ENCODE data around the gene PRKAR2B.

PRKAR2B gene

GRCh38 chr7:107017965-107018719 is 26.4 kb upstream of the PRKAR2B start:
- Mint-ChIP-seq H3K36me3 (ENCODE audit: low read depth) (no peaks in the 10 kb centered on the region), H3K9me3 (no peaks in the 10 kb centered on the region), H3K4me3 (no peak overlapping the region), H3K4me1 (ENCODE audit: low read depth) (no peaks in the 10 kb centered on the region), H3K27me3 (ENCODE audit: low read depth) (no peaks in the 10 kb centered on the region), H3K27ac (no peak overlapping the region)

GRCh38 chr7:107020400-107020799 is 24.1 kb upstream of the PRKAR2B start:
- no peak overlapping the region for H3K27ac Mint-ChIP-seq
- H3K4me1 Mint-ChIP-seq (ENCODE audit: low read depth): no peaks in the 10 kb centered on the region
- H3K27me3 Mint-ChIP-seq (ENCODE audit: low read depth): no peaks in the 10 kb centered on the region
- no peaks in the 10 kb centered on the region for H3K36me3 Mint-ChIP-seq (ENCODE audit: low read depth)
- no peak overlapping the region for H3K4me3 Mint-ChIP-seq
- H3K9me3 Mint-ChIP-seq: no peaks in the 10 kb centered on the region

DNA sequence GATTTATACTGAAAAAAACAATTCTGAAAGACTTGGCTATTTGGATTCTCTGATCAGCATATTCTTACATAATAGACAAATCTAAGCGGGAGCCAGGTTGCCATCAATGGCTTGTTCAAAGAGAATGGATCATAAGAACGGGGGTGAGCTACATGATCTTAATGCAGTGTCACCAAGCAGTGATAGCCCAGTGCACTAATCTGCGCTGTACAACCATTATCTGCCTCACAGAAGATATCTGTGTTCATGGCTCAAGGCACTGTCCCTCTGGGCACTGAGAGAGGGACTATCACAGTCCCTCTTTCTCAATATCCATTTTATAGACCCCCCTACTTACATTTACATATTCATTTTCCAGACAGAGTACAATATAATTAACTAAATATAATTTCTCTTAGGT is 22.9 kb upstream of the PRKAR2B start:
- Mint-ChIP-seq H3K27me3 (ENCODE audit: low read depth) (no peaks in the 10 kb centered on the region), H3K9me3 (no peaks in the 10 kb centered on the region), H3K36me3 (ENCODE audit: low read depth) (no peaks in the 10 kb centered on the region), H3K4me1 (ENCODE audit: low read depth) (no peaks in the 10 kb centered on the region), H3K4me3 (no peak overlapping the region), H3K27ac (no peak overlapping the region)

DNA sequence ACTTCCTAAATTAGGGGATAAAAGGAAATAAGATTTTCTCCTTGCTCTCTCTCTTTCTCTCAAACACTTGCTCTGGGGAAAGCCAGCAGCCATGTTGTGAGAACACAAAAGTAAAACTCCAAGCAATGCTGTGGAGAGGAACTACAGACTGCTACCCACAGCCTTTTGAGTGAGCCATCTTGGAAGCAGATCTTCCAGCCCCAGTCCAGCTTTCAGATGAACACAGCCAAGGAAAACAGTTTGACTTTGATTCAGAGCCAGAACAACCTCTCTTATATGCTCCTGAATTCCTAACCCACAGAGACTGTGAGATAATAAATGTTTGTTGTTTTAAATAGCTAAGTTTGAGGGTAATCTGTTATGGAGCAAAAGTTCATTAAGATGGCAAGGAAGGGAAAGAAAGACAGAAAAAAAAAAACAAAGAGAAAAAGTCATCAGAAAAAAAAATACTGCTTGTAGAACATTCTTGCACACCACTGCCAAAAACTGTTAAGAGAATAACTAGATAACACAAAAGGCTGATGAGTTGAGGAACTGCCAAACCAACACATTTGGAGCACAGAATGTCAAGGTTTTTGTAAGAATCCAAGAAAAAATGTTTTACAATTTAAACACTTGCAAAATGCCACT is 20.9 kb upstream of the PRKAR2B start:
- H3K36me3 Mint-ChIP-seq (ENCODE audit: low read depth): no peaks in the 10 kb centered on the region
- no peak overlapping the region for H3K27ac Mint-ChIP-seq
- H3K4me1 Mint-ChIP-seq (ENCODE audit: low read depth): no peaks in the 10 kb centered on the region
- no peaks in the 10 kb centered on the region for H3K9me3 Mint-ChIP-seq
- no peak overlapping the region for H3K4me3 Mint-ChIP-seq
- H3K27me3 Mint-ChIP-seq (ENCODE audit: low read depth): no peaks in the 10 kb centered on the region

DNA sequence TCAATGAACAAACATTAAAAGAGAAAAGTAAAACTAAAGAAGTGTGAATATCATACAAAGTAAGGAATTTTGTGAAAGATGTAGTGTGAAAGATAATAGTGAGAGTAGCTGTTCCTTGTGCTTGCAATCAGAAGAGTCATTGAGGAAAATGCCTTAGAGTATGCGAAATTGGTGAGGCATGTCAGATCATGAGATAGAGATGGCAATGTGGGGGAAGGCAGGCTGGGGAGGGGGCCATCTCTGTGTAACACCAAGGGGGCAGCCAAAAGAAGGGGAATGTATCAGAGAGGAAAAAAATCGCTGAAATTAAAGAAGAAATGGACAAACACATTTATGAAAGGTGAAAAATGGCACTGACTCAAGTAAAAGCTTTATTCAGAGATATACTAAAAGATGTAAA is 19.6 kb upstream of the PRKAR2B start:
- Mint-ChIP-seq H3K4me3 (no peak overlapping the region), H3K9me3 (no peaks in the 10 kb centered on the region), H3K27ac (no peak overlapping the region), H3K27me3 (ENCODE audit: low read depth) (no peaks in the 10 kb centered on the region), H3K4me1 (ENCODE audit: low read depth) (no peaks in the 10 kb centered on the region), H3K36me3 (ENCODE audit: low read depth) (no peaks in the 10 kb centered on the region)

DNA sequence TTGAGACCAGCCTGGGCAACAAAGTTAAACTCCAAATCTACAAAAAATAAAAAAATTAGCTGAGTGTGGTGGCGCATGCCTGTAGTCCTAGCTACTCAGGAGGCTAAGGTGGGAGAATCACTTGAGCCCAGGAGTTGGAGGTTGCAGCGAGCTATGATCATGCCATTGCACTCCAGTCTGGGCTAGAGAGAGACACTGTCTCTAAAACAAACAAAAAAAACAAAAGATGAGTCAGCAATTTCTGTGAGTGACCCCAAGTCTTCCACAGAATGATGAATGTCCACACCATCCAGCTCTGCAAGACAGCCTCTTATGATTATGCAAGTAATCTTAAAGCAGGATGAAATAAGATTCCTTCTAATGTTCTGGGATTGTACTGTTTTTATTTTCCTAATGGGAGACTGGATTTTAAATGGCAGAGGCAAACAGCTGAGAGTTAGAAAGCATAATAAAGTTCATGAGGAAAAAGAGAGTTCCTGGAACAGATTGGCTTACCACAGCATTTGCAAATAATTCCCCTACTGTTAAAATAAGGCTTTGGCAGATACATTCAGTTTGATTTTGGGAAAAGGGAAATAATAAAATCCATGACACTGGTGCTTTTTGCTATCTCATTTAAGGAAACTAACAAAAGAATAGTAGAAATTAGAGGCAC is 18.9 kb upstream of the PRKAR2B start:
- H3K4me1 Mint-ChIP-seq (ENCODE audit: low read depth): no peaks in the 10 kb centered on the region
- H3K27me3 Mint-ChIP-seq (ENCODE audit: low read depth): no peaks in the 10 kb centered on the region
- H3K27ac Mint-ChIP-seq: no peak overlapping the region
- H3K36me3 Mint-ChIP-seq (ENCODE audit: low read depth): no peaks in the 10 kb centered on the region
- no peaks in the 10 kb centered on the region for H3K9me3 Mint-ChIP-seq
- no peak overlapping the region for H3K4me3 Mint-ChIP-seq

DNA sequence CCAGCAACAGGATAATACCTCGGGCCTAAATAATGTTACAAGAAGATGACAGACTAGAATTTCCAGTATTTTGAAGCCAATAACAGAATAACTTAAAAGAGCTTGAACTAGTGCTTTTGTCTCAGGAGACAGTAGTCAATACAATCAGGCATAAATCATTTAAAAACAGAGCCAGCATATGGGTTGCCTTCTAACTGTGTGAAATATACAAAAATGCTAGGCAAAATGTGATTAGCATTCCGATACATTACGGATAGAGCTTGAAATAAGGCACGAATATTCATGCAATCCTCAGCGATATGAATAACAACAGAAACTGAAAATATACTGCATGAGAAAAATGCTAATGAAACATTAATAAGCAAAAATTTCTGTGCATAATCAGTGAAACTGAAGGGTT is 18.3 kb upstream of the PRKAR2B start:
- Mint-ChIP-seq H3K27me3 (ENCODE audit: low read depth) (no peaks in the 10 kb centered on the region), H3K4me1 (ENCODE audit: low read depth) (no peaks in the 10 kb centered on the region), H3K27ac (no peak overlapping the region), H3K36me3 (ENCODE audit: low read depth) (no peaks in the 10 kb centered on the region), H3K4me3 (no peak overlapping the region), H3K9me3 (no peaks in the 10 kb centered on the region)

- no peaks in the 10 kb centered on the region for H3K36me3 Mint-ChIP-seq (ENCODE audit: low read depth)
- no peak overlapping the region for H3K4me3 Mint-ChIP-seq
- H3K4me1 Mint-ChIP-seq (ENCODE audit: low read depth): no peaks in the 10 kb centered on the region
- H3K27me3 Mint-ChIP-seq (ENCODE audit: low read depth): no peaks in the 10 kb centered on the region
- H3K27ac Mint-ChIP-seq: no peak overlapping the region
- no peaks in the 10 kb centered on the region for H3K9me3 Mint-ChIP-seq
Measured at GRCh38 chr7:107027208-107027607, 17.3 kb upstream of the PRKAR2B start.

- Mint-ChIP-seq H3K27ac (no peak overlapping the region), H3K4me1 (ENCODE audit: low read depth) (no peaks in the 10 kb centered on the region), H3K9me3 (no peaks in the 10 kb centered on the region), H3K4me3 (no peak overlapping the region), H3K27me3 (ENCODE audit: low read depth) (no peaks in the 10 kb centered on the region), H3K36me3 (ENCODE audit: low read depth) (no peaks in the 10 kb centered on the region)
Measured at GRCh38 chr7:107029061-107029763, 15.3 kb upstream of the PRKAR2B start.

- H3K9me3 Mint-ChIP-seq: no peaks in the 10 kb centered on the region
Measured at GRCh38 chr7:107029764-107030286, 14.7 kb upstream of the PRKAR2B start.

DNA sequence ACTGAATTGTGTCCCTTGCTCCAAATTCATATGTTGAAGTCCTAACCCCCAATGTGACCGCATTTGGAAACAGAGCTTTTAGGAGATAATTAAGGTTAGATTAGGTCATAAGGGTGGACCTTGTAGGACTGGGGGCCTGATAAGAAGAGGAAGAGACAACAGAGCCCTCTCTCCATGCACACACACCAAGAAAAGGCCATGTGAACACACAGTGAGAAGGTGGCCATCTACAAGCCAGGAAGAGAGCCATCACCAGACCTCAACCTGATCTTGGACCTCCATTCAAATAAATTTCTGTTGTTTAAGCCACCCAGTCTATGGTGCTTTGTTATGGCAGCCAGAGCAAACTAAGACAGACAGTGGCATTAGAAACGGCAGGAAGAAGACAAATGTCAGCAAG is 12.5 kb upstream of the PRKAR2B start:
- Mint-ChIP-seq H3K27me3 (ENCODE audit: low read depth) (peaks cover 8% of the 10 kb centered on the region), H3K4me3 (no peak overlapping the region), H3K9me3 (no peaks in the 10 kb centered on the region), H3K4me1 (ENCODE audit: low read depth) (no peaks in the 10 kb centered on the region), H3K36me3 (ENCODE audit: low read depth) (no peaks in the 10 kb centered on the region), H3K27ac (no peak overlapping the region)

More at GRCh38 chr7:107029764-107030286, 14.7 kb upstream of the PRKAR2B start:
- H3K27me3 Mint-ChIP-seq (ENCODE audit: low read depth): no peaks in the 10 kb centered on the region
- H3K4me3 Mint-ChIP-seq: no peak overlapping the region
- H3K4me1 Mint-ChIP-seq (ENCODE audit: low read depth): no peaks in the 10 kb centered on the region
- no peaks in the 10 kb centered on the region for H3K36me3 Mint-ChIP-seq (ENCODE audit: low read depth)
- no peak overlapping the region for H3K27ac Mint-ChIP-seq

GRCh38 chr7:107032720-107033438 is 11.6 kb upstream of the PRKAR2B start:
- H3K4me1 Mint-ChIP-seq (ENCODE audit: low read depth): no peaks in the 10 kb centered on the region
- no peak overlapping the region for H3K27ac Mint-ChIP-seq
- no peaks in the 10 kb centered on the region for H3K36me3 Mint-ChIP-seq (ENCODE audit: low read depth)
- peaks cover 15% of the 10 kb centered on the region for H3K27me3 Mint-ChIP-seq (ENCODE audit: low read depth)
- H3K4me3 Mint-ChIP-seq: no peak overlapping the region
- no peaks in the 10 kb centered on the region for H3K9me3 Mint-ChIP-seq

GRCh38 chr7:107034553-107034952 is 10.0 kb upstream of the PRKAR2B start:
- Mint-ChIP-seq H3K4me1 (ENCODE audit: low read depth) (no peaks in the 10 kb centered on the region), H3K9me3 (no peaks in the 10 kb centered on the region), H3K27me3 (ENCODE audit: low read depth) (peaks cover 15% of the 10 kb centered on the region), H3K4me3 (no peak overlapping the region), H3K36me3 (ENCODE audit: low read depth) (no peaks in the 10 kb centered on the region), H3K27ac (no peak overlapping the region)

- no peaks in the 10 kb centered on the region for H3K9me3 Mint-ChIP-seq
- no peak overlapping the region for H3K4me3 Mint-ChIP-seq
- H3K27me3 Mint-ChIP-seq (ENCODE audit: low read depth): peaks cover 15% of the 10 kb centered on the region
- H3K4me1 Mint-ChIP-seq (ENCODE audit: low read depth): no peaks in the 10 kb centered on the region
- H3K27ac Mint-ChIP-seq: no peak overlapping the region
- H3K36me3 Mint-ChIP-seq (ENCODE audit: low read depth): no peaks in the 10 kb centered on the region
Measured at GRCh38 chr7:107035446-107035845, 9.1 kb upstream of the PRKAR2B start.

Measured in T-helper 1 cell treated with Interleukin-12 subunit alpha and Interleukin-12 subunit beta and Interleukin-4 antibody, amounts not matched to agents 30 μg/mL and 1 μg/mL, for 36 hours (primary cell).